H1 (cell line): ENCODE results near the gene FUT6. TPM values are rescaled to one million over a fixed set of nuclear protein-coding genes. Genes with fewer than 3 reads are reported as not detected.

ENCODE experiments used
- CTCF ChIA-PET: fragments of 300-600 bp; sonication (Branson Sonifier 250); formaldehyde crosslinking; loops from one replicate; lab custom pipeline; 2021; ENCODE audit not compliant: partially characterized antibody; lab: Charles Lee
- POLR2A ChIA-PET: fragments of 300-600 bp; sonication (Branson Sonifier 250); formaldehyde crosslinking; loops from one replicate; lab custom pipeline; 2021; ENCODE audit warnings: inconsistent platforms; ENCODE audit not compliant: partially characterized antibody; lab: Charles Lee
- DNase-seq, 2 experiments: peaks; one replicate each; pipeline versions ENCODE4 v3.0.0 to v3.0.0-alpha.2; 2010 to 2022; ENCODE audit warnings: low spot score in 2 of 2, low read depth in 1 of 2, mixed read lengths in 1 of 2
- FAIRE-seq: peaks from 2 replicates; lab custom pipeline; 2011; peaks lifted over from hg19 to GRCh38; lab: Jason Lieb, UNC
- H2AFZ ChIP-seq: 2 replicates; pipeline ENCODE4 v1.8.1; 2012; ENCODE audit warnings: low read length, inconsistent platforms
- H2AK5ac ChIP-seq: 2 replicates; pipeline ENCODE4 v1.6.1; 2013; ENCODE audit warnings: low read depth, low read length
- H2BK120ac ChIP-seq: replicated peaks from 2 replicates; pipeline ENCODE3; 2013; ENCODE audit warnings: low read depth, low read length, inconsistent platforms
- H2BK12ac ChIP-seq: 2 replicates; pipeline ENCODE4 v1.6.1; 2013; ENCODE audit warnings: low read depth, low read length
- H2BK15ac ChIP-seq: 2 replicates; pipeline ENCODE4 v1.6.1; 2013; ENCODE audit warnings: low read length
- H2BK20ac ChIP-seq: 2 replicates; pipeline ENCODE4 v1.6.1; 2013; ENCODE audit warnings: low read length
- H2BK5ac ChIP-seq: 2 replicates; pipeline ENCODE4 v1.6.1; 2013; ENCODE audit warnings: low read depth, low read length
- H3K14ac ChIP-seq: 2 replicates; pipeline ENCODE4 v1.6.1; 2013; ENCODE audit warnings: inconsistent platforms; ENCODE audit not compliant: insufficient read length
- H3K18ac ChIP-seq: 2 replicates; pipeline ENCODE4 v1.6.1; 2013; ENCODE audit warnings: low read length; ENCODE audit errors: extremely low read depth
- H3K23ac ChIP-seq: 2 replicates; pipeline ENCODE4 v1.6.1; 2013; ENCODE audit warnings: inconsistent platforms; ENCODE audit not compliant: insufficient read length
- H3K23me2 ChIP-seq: 2 replicates; pipeline ENCODE4 v1.6.1; 2013; ENCODE audit warnings: low read depth, low read length
- H3K27ac ChIP-seq: 2 replicates; pipeline ENCODE4 v1.6.1; 2011; ENCODE audit warnings: low read depth, low read length, inconsistent platforms
- H3K27me3 ChIP-seq, 4 experiments: replicated peaks in 1 of 4; 1 replicate in 1 of 4; 2 replicates in 3 of 4; pipeline versions ENCODE4 v1.6.1 to v1.8.1; 2011 to 2013; ENCODE audit warnings: low read length in 3 of 4, mild to moderate bottlenecking in 3 of 4, inconsistent platforms in 2 of 4, mixed read lengths in 2 of 4, moderate library complexity in 1 of 4; ENCODE audit not compliant: control insufficient read depth in 3 of 4, insufficient read depth in 3 of 4; ENCODE audit errors: extremely low read depth in 1 of 4
- H3K36me3 ChIP-seq, 4 experiments: 2 replicates each; pipeline versions ENCODE4 v1.6.1 to v1.8.1; 2011 to 2013; ENCODE audit warnings: mild to moderate bottlenecking in 4 of 4, low read length in 3 of 4, moderate library complexity in 2 of 4, control low read depth in 1 of 4, inconsistent platforms in 1 of 4; ENCODE audit not compliant: insufficient read depth in 4 of 4, control insufficient read depth in 2 of 4
- H3K4ac ChIP-seq: replicated peaks from 2 replicates; pipeline ENCODE3; 2013; ENCODE audit warnings: low read length, low read depth, mixed read lengths, inconsistent platforms; ENCODE audit not compliant: insufficient read length
- H3K4me1 ChIP-seq, 4 experiments: replicated peaks in 1 of 4; 1 replicate in 1 of 4; 2 replicates in 3 of 4; pipeline versions ENCODE4 v1.6.1 to v1.8.1; 2011 to 2013; ENCODE audit warnings: low read length in 3 of 4, inconsistent platforms in 2 of 4, mixed read lengths in 1 of 4; ENCODE audit not compliant: insufficient read depth in 4 of 4, control insufficient read depth in 3 of 4
- H3K4me2 ChIP-seq, 2 experiments: 2 replicates each; pipeline versions ENCODE4 v1.6.1 to v1.8.1; 2011 to 2013; ENCODE audit warnings: low read depth in 2 of 2, low read length in 2 of 2, control low read depth in 1 of 2, inconsistent platforms in 1 of 2, mild to moderate bottlenecking in 1 of 2; ENCODE audit not compliant: insufficient read depth in 1 of 2
- H3K4me3 ChIP-seq, 4 experiments: fragments of 200-600, 300-600 bp in 1 of 4; sonication (generic), shearing (Covaris generic), sonication (Bioruptor Twin) in 1 of 4; 2 replicates each; pipeline versions ENCODE4 v1.5.1 to v1.8.1; 2011 to 2016; ENCODE audit warnings: low read length in 4 of 4, low read depth in 3 of 4, control low read depth in 2 of 4, inconsistent platforms in 2 of 4, mild to moderate bottlenecking in 2 of 4, mixed read lengths in 1 of 4, moderate library complexity in 1 of 4; ENCODE audit not compliant: insufficient read depth in 2 of 4; ENCODE audit errors: extremely low read depth in 1 of 4
- H3K56ac ChIP-seq: replicated peaks from 2 replicates; pipeline ENCODE3; 2013; ENCODE audit warnings: low read depth, mild to moderate bottlenecking, mixed read lengths, low read length, inconsistent platforms; ENCODE audit not compliant: insufficient read length
- H3K79me1 ChIP-seq: 2 replicates; pipeline ENCODE4 v1.6.1; 2013; ENCODE audit warnings: low read depth, low read length, control low read depth
- H3K79me2 ChIP-seq, 2 experiments: 2 replicates each; pipeline versions ENCODE4 v1.6.1 to v1.8.1; 2012 to 2013; ENCODE audit warnings: low read length in 2 of 2, mild to moderate bottlenecking in 2 of 2, inconsistent platforms in 1 of 2; ENCODE audit not compliant: insufficient read depth in 2 of 2, control insufficient read depth in 1 of 2
- H3K9ac ChIP-seq, 4 experiments: replicated peaks in 1 of 4; 1 replicate in 1 of 4; 2 replicates in 3 of 4; pipeline versions ENCODE4 v1.6.1 to v1.8.1; 2011 to 2013; ENCODE audit warnings: low read depth in 3 of 4, low read length in 3 of 4, control low read depth in 2 of 4, mild to moderate bottlenecking in 2 of 4, moderate library complexity in 2 of 4, inconsistent platforms in 1 of 4; ENCODE audit errors: extremely low read depth in 1 of 4
- H3K9me3 ChIP-seq, 2 experiments: 2 replicates each; pipeline versions ENCODE4 v1.6.1 to v1.8.1; 2012 to 2013; ENCODE audit warnings: mild to moderate bottlenecking in 2 of 2, moderate library complexity in 2 of 2, control low read depth in 1 of 2, inconsistent platforms in 1 of 2, low read depth in 1 of 2, low read length in 1 of 2, mixed read lengths in 1 of 2; ENCODE audit not compliant: insufficient read depth in 2 of 2
- H4K20me1 ChIP-seq, 2 experiments: replicated peaks in 1 of 2; 2 replicates each; pipeline versions ENCODE3 to v1.8.1; 2011 to 2013; ENCODE audit warnings: inconsistent platforms in 2 of 2, low read length in 2 of 2, mild to moderate bottlenecking in 1 of 2; ENCODE audit not compliant: insufficient read depth in 2 of 2, control insufficient read depth in 1 of 2
- H4K5ac ChIP-seq: 2 replicates; pipeline ENCODE4 v1.6.1; 2013; ENCODE audit warnings: low read length, low read depth, mixed read lengths, inconsistent platforms; ENCODE audit not compliant: insufficient read length
- H4K8ac ChIP-seq: 2 replicates; pipeline ENCODE4 v1.8.0; 2013; ENCODE audit warnings: mild to moderate bottlenecking, moderate library complexity, low read length, inconsistent platforms; ENCODE audit not compliant: insufficient read depth; ENCODE audit errors: extremely low read depth
- H4K91ac ChIP-seq: replicated peaks from 2 replicates; pipeline ENCODE3; 2013; ENCODE audit warnings: low read length, mixed read lengths, inconsistent platforms; ENCODE audit not compliant: insufficient read length
- CREB1 ChIP-seq: IDR thresholded peaks from 2 replicates; pipeline ENCODE4 v1.6.1; 2012; ENCODE audit warnings: inconsistent platforms
- CTCF ChIP-seq, 3 experiments: IDR thresholded peaks; 1 replicate in 2 of 3; 2 replicates in 1 of 3; pipeline versions ENCODE4 v1.5.1 to v1.6.1; 2011; ENCODE audit warnings: low read length in 3 of 3, mild to moderate bottlenecking in 3 of 3, inconsistent platforms in 2 of 3, low read depth in 1 of 3, moderate library complexity in 1 of 3; ENCODE audit not compliant: insufficient read depth in 1 of 3; ENCODE audit errors: control extremely low read depth in 1 of 3
- FOSL1 ChIP-seq: IDR thresholded peaks from 2 replicates; pipeline ENCODE4 v1.6.1; 2011; ENCODE audit warnings: mild to moderate bottlenecking, low read depth, low read length, moderate library complexity; ENCODE audit not compliant: insufficient read depth
- HDAC2 ChIP-seq, 2 experiments: fragments of 300-600 bp in 1 of 2; sonication (generic) in 1 of 2; IDR thresholded peaks; 2 replicates each; pipeline ENCODE4 v1.6.1; 2011 to 2012; ENCODE audit warnings: low read depth in 2 of 2, low read length in 2 of 2, mild to moderate bottlenecking in 2 of 2, moderate library complexity in 2 of 2, borderline replicate concordance in 1 of 2, inconsistent platforms in 1 of 2
- HDAC6 ChIP-seq: IDR thresholded peaks from one replicate; pipeline ENCODE4 v1.7.1; 2012; ENCODE audit warnings: low read depth, mild to moderate bottlenecking, inconsistent platforms, low read length, moderate library complexity
- POU5F1 ChIP-seq: IDR thresholded peaks from 2 replicates; pipeline ENCODE4 v1.6.1; 2011; ENCODE audit warnings: low read depth, mild to moderate bottlenecking, low read length, moderate library complexity
- SIN3A ChIP-seq, 2 experiments: IDR thresholded peaks in 1 of 2; conservative IDR thresholded peaks in 1 of 2; 2 replicates each; pipeline ENCODE4 v1.6.1; 2011 to 2012; ENCODE audit warnings: low read length in 2 of 2, improper control_type of control experiment in 1 of 2, low read depth in 1 of 2, mild to moderate bottlenecking in 1 of 2
- SIX5 ChIP-seq: IDR thresholded peaks from 2 replicates; pipeline ENCODE4 v1.6.1; 2011; ENCODE audit warnings: mild to moderate bottlenecking, low read depth, low read length
- TCF12 ChIP-seq: IDR thresholded peaks from 2 replicates; pipeline ENCODE4 v1.6.1; 2011; ENCODE audit warnings: low read depth, mild to moderate bottlenecking, low read length
- YY1 ChIP-seq: IDR thresholded peaks from 2 replicates; pipeline ENCODE4 v1.6.1; 2011; ENCODE audit warnings: low read depth, mild to moderate bottlenecking, low read length
- WGBS, 2 experiments: shearing (Covaris generic) in 1 of 2; methylation state at CpG; one replicate each; pipeline versions ENCODE4 v1.1.6 to v1.1.7; 2013 to 2015; ENCODE audit warnings: low lambda C conversion rate in 2 of 2, mixed read lengths in 2 of 2, inconsistent platforms in 1 of 2, low coverage in 1 of 2, missing lambda C conversion rate in 1 of 2; ENCODE audit not compliant: insufficient replicate concordance in 2 of 2, insufficient coverage in 1 of 2, insufficient read length in 1 of 2; ENCODE audit errors: extremely low coverage in 1 of 2, missing lambda C conversion rate in 1 of 2; 5-methylcytosine and 5-hydroxymethylcytosine counted together
- polyA plus RNA-seq, 7 experiments: library from polyadenylated mRNA; depleted of rRNA in 3 of 7; stranded (reverse) in 5 of 7; unstranded in 2 of 7; fragments of >200 nt in 5 of 7; fragments of 200-250 nt in 2 of 7; gene quantifications; 1 replicate in 5 of 7; 2 replicates in 1 of 7; 4 replicates in 1 of 7; pipeline versions ENCODE4 v1.2.1 to v1.2.3, GENCODE V29; 2011 to 2013; ENCODE audit warnings: missing spikeins in 2 of 7, mixed read lengths in 2 of 7
- total RNA-seq: library from RNA; stranded (reverse); fragmentation: NEBNext Ultra II Directional; extraction: Animal tissue kit (Norgen Biotek cat#: 25700); gene quantifications from 2 replicates; pipeline ENCODE4 v1.2.1, GENCODE V29; 2021

FUT6 gene
- total and polyA plus RNA-seq, 2 of the 8 experiments (the other 6 are each of a cell fraction or from before 2014, with no cell fraction given), result not detected

GRCh38 chr19:5788422-5788821 lies 51.1 kb downstream of the FUT6 start:
- TF ChIP-seq SIN3A (conservative IDR thresholded peaks at IDR 0.05 in 1 of 2, IDR thresholded peaks at IDR 0.05 in 1 of 2; ENCODE audit: low read depth in 1 of 2, low read length in 2 of 2) (no peak), CREB1 (no peak), SIX5 (no peak), HDAC6 (no peak), HDAC2 (IDR thresholded peaks at IDR 0.05; ENCODE audit: borderline replicate concordance in 1 of 2, low read depth in 2 of 2, low read length in 2 of 2) (no peak), FOSL1 (no peak), TCF12 (no peak), CTCF (IDR thresholded peaks at IDR 0.05; ENCODE audit: control extremely low read depth in 1 of 3, insufficient read depth in 1 of 3, low read depth in 1 of 3, low read length in 3 of 3) (no peak), POU5F1 (no peak), YY1 (no peak)

More at GRCh38 chr19:5788422-5788821, 51.1 kb downstream of the FUT6 start:
- H3K56ac ChIP-seq, result no peak overlapping the region
- no peak overlapping the region for H3K18ac ChIP-seq
- no peak overlapping the region for H2BK5ac ChIP-seq
- H3K27ac ChIP-seq, result no peak overlapping the region
- no peak overlapping the region for H3K4me2 ChIP-seq
- no peak overlapping the region for H2BK15ac ChIP-seq
- H3K23me2 ChIP-seq, result peaks cover 3% of the 10 kb centered on the region; the same call in 1 of the 2 replicates
- H4K5ac ChIP-seq, result no peak overlapping the region
- no peaks in the 10 kb centered on the region for H3K79me2 ChIP-seq
- H4K8ac ChIP-seq, result no peak overlapping the region
- H3K23ac ChIP-seq, result no peak overlapping the region
- H2BK20ac ChIP-seq, result no peak overlapping the region
- peaks cover 0 to 10% of the 10 kb centered on the region in 2 experiments for H4K20me1 ChIP-seq
- ChIA-PET POLR2A (interaction anchor here (0.5 to 4.5 kb wide), 5 partner anchors 9 to 127 kb away, joined by 3 to 32 read pairs (median 18); no protein-coding TSS in a partner anchor), CTCF (interaction anchor here (2.7 kb wide), 1 partner anchor 14 kb away, joined by 9 read pairs; no protein-coding TSS in a partner anchor)
- H3K9me3 ChIP-seq, result no peaks in the 10 kb centered on the region
- peaks cover 20 to 40% (median 34%) of the 10 kb centered on the region in 4 experiments for H3K36me3 ChIP-seq
- peaks cover 5% of the 10 kb centered on the region; the same call in 1 of the 2 replicates for H3K79me1 ChIP-seq
- no peak for DNase-seq
- no peak for FAIRE-seq
- WGBS, 2 experiments, result 89% methylated on average over 1 of the region's 5 CpGs; no CpG with 5 or more reads in 1 of the 2 experiments
- H3K4me3 ChIP-seq, result no peak overlapping the region
- no peak overlapping the region for H4K91ac ChIP-seq
- no peak overlapping the region for H2BK120ac ChIP-seq
- H3K9ac ChIP-seq, result no peak overlapping the region
- no peaks in the 10 kb centered on the region; a peak in 1 of 7 replicates for H3K4me1 ChIP-seq
- H3K4ac ChIP-seq, result no peak overlapping the region
- H3K14ac ChIP-seq, result no peak overlapping the region
- no peak overlapping the region for H2AK5ac ChIP-seq
- H2AFZ ChIP-seq, result no peak overlapping the region
- no peak overlapping the region for H2BK12ac ChIP-seq
- H3K27me3 ChIP-seq, result no peaks in the 10 kb centered on the region
